HG03575 (cell line): Measurements from ENCODE around the gene KRT35.

Experiments
- ATAC-seq: cut with Tn5 transposase; IDR thresholded peaks from one replicate; pipeline ENCODE4 v1.9.1; 2021; ENCODE audit not compliant: unreplicated experiment, insufficient number of reproducible peaks, low FRiP score; ENCODE audit errors: extremely low read depth

KRT35 gene

GRCh38 chr17:41491476-41491875 lies 10.5 kb upstream of the KRT35 start:
- ATAC-seq, result no peak

GRCh38 chr17:41490000-41490990 lies 9.3 kb upstream of the KRT35 start:
- no peak for ATAC-seq

GRCh38 chr17:41489531-41489930 lies 8.6 kb upstream of the KRT35 start, which contains the start of gene KRT36:
KRT36 (minus strand) TSS chr17:41489910; CDS start chr17:41489864, 46 bp downstream.
- no peak for ATAC-seq

- ATAC-seq, result no peak
These were observed 6.0 kb upstream of the KRT35 start for GRCh38 chr17:41486809-41487530.

GRCh38 chr17:41486316-41486715 lies 5.4 kb upstream of the KRT35 start:
- no peak for ATAC-seq

GRCh38 chr17:41484920-41485904 lies 4.3 kb upstream of the KRT35 start:
- ATAC-seq, result no peak

- ATAC-seq, result no peak
These were observed 3.3 kb upstream of the KRT35 start for GRCh38 chr17:41483991-41484826.

- no peak for ATAC-seq
These were observed 2.6 kb upstream of the KRT35 start for GRCh38 chr17:41483531-41483930.

- ATAC-seq, result no peak
These were observed 370 bp downstream of the KRT35 start for GRCh38 chr17:41480581-41480980.

GRCh38 chr17:41480136-41480535 lies 815 bp downstream of the KRT35 start:
- ATAC-seq, result no peak

GRCh38 chr17:41478237-41478636 lies 2.7 kb downstream of the KRT35 start:
- no peak for ATAC-seq

- no peak for ATAC-seq
These were observed 3.8 kb downstream of the KRT35 start for GRCh38 chr17:41476866-41477815.

GRCh38 chr17:41475421-41475820 lies 5.5 kb downstream of the KRT35 start:
- no peak for ATAC-seq

GRCh38 chr17:41474863-41475262 lies 6.1 kb downstream of the KRT35 start:
- no peak for ATAC-seq

GRCh38 chr17:41468346-41468745 lies 12.6 kb downstream of the KRT35 start:
- ATAC-seq, result no peak

GRCh38 chr17:41467561-41467960 lies 13.4 kb downstream of the KRT35 start:
- no peak for ATAC-seq

- ATAC-seq, result no peak
These were observed 14.0 kb downstream of the KRT35 start, which contains the start of gene KRT32 for GRCh38 chr17:41466988-41467387. KRT32 (minus strand) TSS chr17:41467386; CDS start chr17:41467325, 61 bp downstream.
